Inflammatory macrophage treated with lipopolysaccharide for 4 hours (primary cell): ENCODE results near the gene PROX1.

Experiments
- DNase-seq: peaks from one replicate; pipeline ENCODE4 v3.0.0-alpha.2; 2020

PROX1 gene

GRCh38 chr1:213987927-213988506 is at the start of gene PROX1:
Gene PROX1 (plus strand): TSS chr1:213987973. CDS start chr1:213996536, 8,563 bp downstream.
- no peak for DNase-seq

- no peak for DNase-seq
Measured at GRCh38 chr1:213938776-213939175, 49.0 kb upstream of the PROX1 start.

GRCh38 chr1:213939888-213940287 is 47.9 kb upstream of the PROX1 start:
- no peak for DNase-seq

GRCh38 chr1:213940947-213941346 is 46.8 kb upstream of the PROX1 start:
- no peak for DNase-seq

GRCh38 chr1:213942061-213942460 is 45.7 kb upstream of the PROX1 start:
- no peak for DNase-seq

- DNase-seq, result no peak
Measured at GRCh38 chr1:213947200-213947801, 40.5 kb upstream of the PROX1 start.

GRCh38 chr1:213951876-213952275 is 35.9 kb upstream of the PROX1 start:
- DNase-seq, result no peak

GRCh38 chr1:213953806-213954205 is 34.0 kb upstream of the PROX1 start:
- no peak for DNase-seq

GRCh38 chr1:213956295-213956770 is 31.4 kb upstream of the PROX1 start:
- DNase-seq, result no peak

GRCh38 chr1:213958346-213958745 is 29.4 kb upstream of the PROX1 start:
- no peak for DNase-seq

GRCh38 chr1:213960963-213961362 is 26.8 kb upstream of the PROX1 start:
- no peak for DNase-seq

- DNase-seq, result no peak
Measured at GRCh38 chr1:213962508-213962907, 25.3 kb upstream of the PROX1 start.

GRCh38 chr1:213966122-213966521 is 21.7 kb upstream of the PROX1 start:
- no peak for DNase-seq

- no peak for DNase-seq
Measured at GRCh38 chr1:213968146-213968825, 19.5 kb upstream of the PROX1 start.

- no peak for DNase-seq
Measured at GRCh38 chr1:213969958-213970555, 17.7 kb upstream of the PROX1 start.

- no peak for DNase-seq
Measured at GRCh38 chr1:213972141-213972540, 15.6 kb upstream of the PROX1 start.

- DNase-seq, result no peak
Measured at GRCh38 chr1:213973129-213973528, 14.6 kb upstream of the PROX1 start.

GRCh38 chr1:213976665-213977485 is 10.9 kb upstream of the PROX1 start:
- no peak for DNase-seq

- DNase-seq, result no peak
Measured at GRCh38 chr1:213977486-213977842, 10.3 kb upstream of the PROX1 start.

GRCh38 chr1:213977909-213978308 is 9.9 kb upstream of the PROX1 start:
- no peak for DNase-seq

- no peak for DNase-seq
Measured at GRCh38 chr1:213979751-213980586, 7.8 kb upstream of the PROX1 start.

GRCh38 chr1:213980906-213981305 is 6.9 kb upstream of the PROX1 start:
- DNase-seq, result no peak
